Measurements from ENCODE around the gene KDM4C. TPM values are rescaled to one million over a fixed set of nuclear protein-coding genes. Genes with fewer than 3 reads are reported as not detected.
A peak's percentile ranks its signal among the peaks of the same experiment; 100 is the strongest.

KDM4C gene
- total RNA-seq, 1 donor from 2014 or later, result 18.2 TPM

GRCh38 chr9:7186175-7186574 is 428.4 kb downstream of the KDM4C start:
- DNase-seq (ENCODE audit: low read depth), result no peak
- Histone ChIP-seq H3K9ac (ENCODE audit: low read length) (no peak overlapping the region), H4K20me1 (ENCODE audit: insufficient read depth, low read length) (no peaks in the 10 kb centered on the region), H3K4me3 (ENCODE audit: insufficient read depth, low read depth, low read length) (no peak overlapping the region), H3K79me2 (ENCODE audit: insufficient read depth, low read length) (no peaks in the 10 kb centered on the region), H3K27ac (ENCODE audit: low read depth, low read length) (no peak overlapping the region), H3K4me1 (ENCODE audit: insufficient read depth, low read length) (peaks cover 6% of the 10 kb centered on the region), H3K4me2 (ENCODE audit: low read length) (no peak overlapping the region), H2AFZ (ENCODE audit: low read depth, low read length) (no peak overlapping the region), H3K9me3 (ENCODE audit: insufficient read depth, low read depth, low read length) (peaks cover 7% of the 10 kb centered on the region), H3K36me3 (ENCODE audit: insufficient read depth, low read length) (no peaks in the 10 kb centered on the region), H3K27me3 (ENCODE audit: insufficient read depth, low read length) (no peaks in the 10 kb centered on the region)
- no peak overlapping the region for H3K4me3 Mint-ChIP-seq (ENCODE audit: unreplicated experiment)
- no peak for TF ChIP-seq EZH2 (IDR thresholded peaks at IDR 0.05; ENCODE audit: insufficient read depth, low read length)
- TF ChIP-seq, protein P1, sequence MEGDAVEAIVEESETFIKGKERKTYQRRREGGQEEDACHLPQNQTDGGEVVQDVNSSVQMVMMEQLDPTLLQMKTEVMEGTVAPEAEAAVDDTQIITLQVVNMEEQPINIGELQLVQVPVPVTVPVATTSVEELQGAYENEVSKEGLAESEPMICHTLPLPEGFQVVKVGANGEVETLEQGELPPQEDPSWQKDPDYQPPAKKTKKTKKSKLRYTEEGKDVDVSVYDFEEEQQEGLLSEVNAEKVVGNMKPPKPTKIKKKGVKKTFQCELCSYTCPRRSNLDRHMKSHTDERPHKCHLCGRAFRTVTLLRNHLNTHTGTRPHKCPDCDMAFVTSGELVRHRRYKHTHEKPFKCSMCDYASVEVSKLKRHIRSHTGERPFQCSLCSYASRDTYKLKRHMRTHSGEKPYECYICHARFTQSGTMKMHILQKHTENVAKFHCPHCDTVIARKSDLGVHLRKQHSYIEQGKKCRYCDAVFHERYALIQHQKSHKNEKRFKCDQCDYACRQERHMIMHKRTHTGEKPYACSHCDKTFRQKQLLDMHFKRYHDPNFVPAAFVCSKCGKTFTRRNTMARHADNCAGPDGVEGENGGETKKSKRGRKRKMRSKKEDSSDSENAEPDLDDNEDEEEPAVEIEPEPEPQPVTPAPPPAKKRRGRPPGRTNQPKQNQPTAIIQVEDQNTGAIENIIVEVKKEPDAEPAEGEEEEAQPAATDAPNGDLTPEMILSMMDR (IDR thresholded peaks at IDR 0.05; ENCODE audit: insufficient read depth, low read depth, low read length), result peak; percentile 46
- H3K9me3 Mint-ChIP-seq (ENCODE audit: unreplicated experiment), result peaks cover 11% of the 10 kb centered on the region
- H3K27ac Mint-ChIP-seq (ENCODE audit: unreplicated experiment), result no peak overlapping the region
- H3K4me1 Mint-ChIP-seq (ENCODE audit: low read depth, unreplicated experiment), result peaks cover 6% of the 10 kb centered on the region
- no peaks in the 10 kb centered on the region for H3K27me3 Mint-ChIP-seq (ENCODE audit: low read depth, unreplicated experiment)
- no peaks in the 10 kb centered on the region for H3K36me3 Mint-ChIP-seq (ENCODE audit: low read depth, unreplicated experiment)
- no peak for FAIRE-seq

- H2AFZ ChIP-seq (ENCODE audit: low read depth, low read length), result no peak overlapping the region
- FAIRE-seq (no peak), DNase-seq (ENCODE audit: low read depth) (no peak)
- H3K4me3 Mint-ChIP-seq (ENCODE audit: unreplicated experiment), result no peak overlapping the region
- H4K20me1 ChIP-seq (ENCODE audit: insufficient read depth, low read length), result no peaks in the 10 kb centered on the region
- H3K27ac Mint-ChIP-seq (ENCODE audit: unreplicated experiment), result no peak overlapping the region
- H3K4me2 ChIP-seq (ENCODE audit: low read length), result no peak overlapping the region
- H3K4me1 ChIP-seq (ENCODE audit: insufficient read depth, low read length), result no peaks in the 10 kb centered on the region
- H3K9me3 ChIP-seq (ENCODE audit: insufficient read depth, low read depth, low read length), result peaks cover 7% of the 10 kb centered on the region
- TF ChIP-seq, protein P1 (IDR thresholded peaks at IDR 0.05; ENCODE audit: insufficient read depth, low read depth, low read length), result no peak
- TF ChIP-seq EZH2 (IDR thresholded peaks at IDR 0.05; ENCODE audit: insufficient read depth, low read length), result no peak
- no peaks in the 10 kb centered on the region for H3K36me3 ChIP-seq (ENCODE audit: insufficient read depth, low read length)
- H3K9me3 Mint-ChIP-seq (ENCODE audit: unreplicated experiment), result peaks cover 8% of the 10 kb centered on the region
- H3K4me1 Mint-ChIP-seq (ENCODE audit: low read depth, unreplicated experiment), result no peaks in the 10 kb centered on the region
- no peak overlapping the region for H3K27ac ChIP-seq (ENCODE audit: low read depth, low read length)
- no peaks in the 10 kb centered on the region for H3K79me2 ChIP-seq (ENCODE audit: insufficient read depth, low read length)
- H3K9ac ChIP-seq (ENCODE audit: low read length), result no peak overlapping the region
- H3K4me3 ChIP-seq (ENCODE audit: insufficient read depth, low read depth, low read length), result no peak overlapping the region
- H3K27me3 Mint-ChIP-seq (ENCODE audit: low read depth, unreplicated experiment), result peaks cover 2% of the 10 kb centered on the region
- no peaks in the 10 kb centered on the region for H3K27me3 ChIP-seq (ENCODE audit: insufficient read depth, low read length)
- H3K36me3 Mint-ChIP-seq (ENCODE audit: low read depth, unreplicated experiment), result no peaks in the 10 kb centered on the region
These were observed 434.5 kb downstream of the KDM4C start for GRCh38 chr9:7192266-7192665.

DNA sequence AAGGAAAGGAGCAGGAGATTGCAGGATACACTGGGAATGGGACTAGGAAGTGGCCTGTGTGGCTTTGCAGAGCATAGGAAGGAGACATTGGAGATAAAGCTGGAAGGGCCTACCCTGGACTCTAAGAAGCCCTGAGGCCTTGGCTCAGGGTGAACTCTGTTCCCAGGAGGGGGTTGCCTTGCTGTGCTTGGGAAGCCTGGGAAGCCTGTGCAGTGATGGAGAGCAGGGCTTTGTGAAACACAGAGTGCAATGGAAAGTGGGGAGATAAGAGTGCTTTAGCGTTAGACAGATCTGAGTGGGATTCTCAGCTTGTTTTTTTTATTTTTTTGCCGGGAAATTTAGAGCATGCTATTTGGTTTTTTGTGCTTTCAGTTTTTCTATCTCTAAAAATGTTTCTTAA is 437.8 kb downstream of the KDM4C start:
- H3K27ac Mint-ChIP-seq (ENCODE audit: unreplicated experiment), result no peak overlapping the region

More for the DNA sequence above, 437.8 kb downstream of the KDM4C start:
- H3K4me3 Mint-ChIP-seq (ENCODE audit: unreplicated experiment), result no peak overlapping the region
- no peak overlapping the region for H3K9ac ChIP-seq (ENCODE audit: low read length)
- H3K36me3 ChIP-seq (ENCODE audit: insufficient read depth, low read length), result no peaks in the 10 kb centered on the region
- no peaks in the 10 kb centered on the region for H4K20me1 ChIP-seq (ENCODE audit: insufficient read depth, low read length)
- FAIRE-seq, result no peak
- no peaks in the 10 kb centered on the region for H3K36me3 Mint-ChIP-seq (ENCODE audit: low read depth, unreplicated experiment)
- peaks cover 2% of the 10 kb centered on the region for H3K9me3 Mint-ChIP-seq (ENCODE audit: unreplicated experiment)
- DNase-seq (ENCODE audit: low read depth), result no peak
- no peak overlapping the region for H2AFZ ChIP-seq (ENCODE audit: low read depth, low read length)
- no peaks in the 10 kb centered on the region for H3K27me3 ChIP-seq (ENCODE audit: insufficient read depth, low read length)
- H3K9me3 ChIP-seq (ENCODE audit: insufficient read depth, low read depth, low read length), result no peaks in the 10 kb centered on the region
- H3K79me2 ChIP-seq (ENCODE audit: insufficient read depth, low read length), result no peaks in the 10 kb centered on the region
- H3K4me3 ChIP-seq (ENCODE audit: insufficient read depth, low read depth, low read length), result no peak overlapping the region
- TF ChIP-seq, protein P1 (IDR thresholded peaks at IDR 0.05; ENCODE audit: insufficient read depth, low read depth, low read length), result no peak
- no peak for TF ChIP-seq EZH2 (IDR thresholded peaks at IDR 0.05; ENCODE audit: insufficient read depth, low read length)
- H3K27me3 Mint-ChIP-seq (ENCODE audit: low read depth, unreplicated experiment), result peaks cover 2% of the 10 kb centered on the region
- no peaks in the 10 kb centered on the region for H3K4me1 ChIP-seq (ENCODE audit: insufficient read depth, low read length)
- no peak overlapping the region for H3K27ac ChIP-seq (ENCODE audit: low read depth, low read length)
- H3K4me1 Mint-ChIP-seq (ENCODE audit: low read depth, unreplicated experiment), result no peaks in the 10 kb centered on the region
- H3K4me2 ChIP-seq (ENCODE audit: low read length), result no peak overlapping the region
